ENCODE measurements around the gene LLCFC1.

- TF ChIP-seq NFYB (CRISPR knock-in tag; conservative IDR thresholded peaks at IDR 0.05; ENCODE audit: low read depth) (no peak), NR1H2 (CRISPR knock-in tag; IDR thresholded peaks at IDR 0.05) (no peak)
Observed at GRCh38 chr7:142933092-142933475, 6.2 kb upstream of the LLCFC1 start.
